GM19372 (cell line): ENCODE measurements around the gene PUM1.

ENCODE experiments used
- ATAC-seq: cut with Tn5 transposase; IDR thresholded peaks from one replicate; pipeline ENCODE4 v1.9.1; 2021; ENCODE audit warnings: mild to moderate bottlenecking, low read depth, moderate library complexity; ENCODE audit not compliant: unreplicated experiment

The PUM1 gene

GRCh38 chr1:30899577-30900389 is 165.7 kb downstream of the PUM1 start:
- no peak for ATAC-seq

- ATAC-seq = no peak
Observed at GRCh38 chr1:30898031-30898815, 167.3 kb downstream of the PUM1 start.

GRCh38 chr1:30896905-30897304 is 168.6 kb downstream of the PUM1 start:
- ATAC-seq = no peak

DNA sequence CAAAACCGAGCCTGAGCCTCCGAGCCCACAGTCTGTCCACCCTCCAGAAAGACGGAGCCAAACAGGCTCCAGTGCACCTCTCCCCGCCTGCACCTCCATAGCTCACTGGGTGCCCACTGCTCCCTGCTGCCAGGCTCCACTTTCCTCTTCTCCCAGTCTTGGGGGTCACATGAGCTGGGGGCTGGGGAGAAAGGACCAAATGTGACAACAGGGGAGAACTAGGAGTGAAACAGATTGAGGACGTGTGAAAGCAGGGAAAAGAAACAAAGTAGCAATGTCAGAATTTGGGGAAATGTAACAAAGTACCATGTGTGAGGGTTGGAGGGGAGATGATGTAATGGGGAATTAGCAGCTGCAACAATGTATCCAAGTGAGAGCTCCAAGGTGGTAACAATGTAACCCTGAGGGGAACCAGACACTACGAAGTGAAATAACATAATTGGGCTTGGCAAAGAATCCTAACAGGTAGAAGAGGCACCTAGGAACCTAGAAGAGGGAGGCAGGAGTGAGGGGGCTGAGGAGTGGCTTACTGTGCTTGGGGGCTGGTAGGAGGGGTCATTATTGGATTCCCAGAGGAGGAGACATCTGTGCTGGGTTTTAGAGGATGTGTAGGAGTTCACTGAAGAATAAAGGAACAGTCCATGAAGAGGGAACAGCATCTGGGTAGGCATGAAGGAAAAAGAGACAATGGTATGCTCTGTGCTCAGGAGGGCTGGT is 169.4 kb downstream of the PUM1 start:
- ATAC-seq = no peak

GRCh38 chr1:30895382-30895943 is 170.1 kb downstream of the PUM1 start:
- ATAC-seq = no peak

- ATAC-seq = no peak
Observed at GRCh38 chr1:30894508-30894973, 171.0 kb downstream of the PUM1 start.

- no peak for ATAC-seq
Observed at GRCh38 chr1:30893776-30894507, 171.6 kb downstream of the PUM1 start.

DNA sequence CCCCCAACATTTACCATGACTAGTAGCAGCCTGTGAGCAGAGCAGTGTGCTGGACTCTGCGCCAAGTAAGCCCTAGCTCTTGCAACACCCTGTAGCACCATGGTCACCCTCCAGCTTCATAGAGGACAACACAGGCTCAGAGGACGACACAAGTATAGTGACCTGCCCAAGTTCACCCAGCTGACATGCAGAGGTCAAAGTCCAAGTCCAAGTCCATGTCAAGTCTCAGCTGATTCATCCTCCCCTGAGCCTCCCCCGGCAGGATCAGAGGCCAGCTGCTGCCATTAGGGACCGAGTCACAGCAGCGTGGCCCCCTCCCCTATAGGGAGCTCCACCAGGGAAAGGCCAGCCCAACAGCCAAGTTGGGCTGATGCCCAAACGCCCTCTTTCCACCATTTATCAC is 172.8 kb downstream of the PUM1 start:
- ATAC-seq = no peak

DNA sequence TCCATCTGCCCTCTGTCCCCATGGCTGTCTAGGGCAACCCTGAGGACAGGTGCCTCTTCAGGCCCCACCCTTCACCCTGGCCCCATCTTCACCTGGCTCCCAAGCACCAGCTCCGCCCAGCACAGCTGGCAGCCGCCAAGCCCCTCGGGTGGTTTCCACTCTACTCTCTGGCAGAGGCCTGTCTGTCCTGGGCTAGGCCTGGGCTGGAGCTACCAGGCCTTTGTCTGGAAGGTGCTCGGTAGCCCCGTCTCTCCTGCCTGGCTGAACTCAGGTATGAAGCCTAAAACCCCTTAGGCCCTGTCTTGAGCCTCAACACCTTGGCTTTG is 174.3 kb downstream of the PUM1 start:
- ATAC-seq = no peak

DNA sequence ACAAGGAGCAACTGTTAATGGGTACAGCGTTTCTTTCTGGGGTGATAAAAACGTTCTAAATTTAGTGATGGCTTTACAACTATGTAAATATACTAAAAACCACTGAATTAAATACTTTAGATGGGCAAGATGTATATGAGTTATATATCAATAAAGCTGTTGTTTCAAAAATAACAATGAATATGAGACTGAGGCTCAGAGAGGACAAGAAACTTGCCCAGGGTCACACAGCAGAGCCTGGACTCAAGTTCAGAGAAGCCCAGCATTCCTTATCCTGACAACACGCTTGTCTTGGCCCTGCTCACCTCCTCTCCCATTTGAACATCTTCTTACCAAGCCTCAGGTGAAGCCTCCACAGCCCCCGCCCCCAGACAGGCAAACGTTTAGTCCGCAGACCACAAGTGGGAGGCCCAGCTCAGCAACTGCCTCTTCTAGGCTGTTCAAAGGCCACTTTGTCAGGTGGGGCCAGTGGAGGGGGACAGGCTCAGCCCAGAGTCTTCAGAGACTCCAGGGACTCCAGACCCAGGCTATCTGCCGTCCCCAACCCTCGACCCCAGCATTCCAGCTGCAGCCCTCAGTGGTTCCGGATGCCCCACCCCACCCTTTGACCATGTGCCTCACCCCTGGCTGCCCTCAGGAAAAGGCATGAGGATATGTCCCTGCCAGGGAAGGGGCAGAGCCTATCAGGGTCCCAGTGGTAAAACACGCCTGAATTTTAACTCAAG is 174.9 kb downstream of the PUM1 start:
- no peak for ATAC-seq

GRCh38 chr1:30889511-30889910 is 176.0 kb downstream of the PUM1 start:
- ATAC-seq = no peak

GRCh38 chr1:30888975-30889374 is 176.5 kb downstream of the PUM1 start:
- no peak for ATAC-seq

DNA sequence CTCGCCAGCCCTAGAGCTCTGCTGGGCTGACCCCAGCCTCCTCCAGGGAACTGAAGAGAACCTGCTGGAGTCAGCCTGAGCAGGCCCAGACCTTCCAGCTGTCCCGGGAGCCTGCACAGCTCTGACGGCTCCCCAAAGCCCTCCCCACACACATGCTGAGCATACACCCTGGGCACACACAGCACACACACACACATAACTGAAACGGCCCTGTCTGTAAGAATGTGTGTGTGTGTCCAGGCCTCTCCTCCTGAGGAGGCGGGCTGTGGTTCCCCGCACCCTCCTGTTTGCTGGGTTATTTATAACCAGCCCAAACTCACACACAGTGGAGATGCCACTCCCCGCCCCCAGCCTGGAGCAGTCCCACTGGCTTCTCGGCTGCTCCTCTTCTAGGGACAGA is 177.1 kb downstream of the PUM1 start:
- ATAC-seq = no peak

- ATAC-seq = no peak
Observed at GRCh38 chr1:30887485-30888315, 177.8 kb downstream of the PUM1 start.

DNA sequence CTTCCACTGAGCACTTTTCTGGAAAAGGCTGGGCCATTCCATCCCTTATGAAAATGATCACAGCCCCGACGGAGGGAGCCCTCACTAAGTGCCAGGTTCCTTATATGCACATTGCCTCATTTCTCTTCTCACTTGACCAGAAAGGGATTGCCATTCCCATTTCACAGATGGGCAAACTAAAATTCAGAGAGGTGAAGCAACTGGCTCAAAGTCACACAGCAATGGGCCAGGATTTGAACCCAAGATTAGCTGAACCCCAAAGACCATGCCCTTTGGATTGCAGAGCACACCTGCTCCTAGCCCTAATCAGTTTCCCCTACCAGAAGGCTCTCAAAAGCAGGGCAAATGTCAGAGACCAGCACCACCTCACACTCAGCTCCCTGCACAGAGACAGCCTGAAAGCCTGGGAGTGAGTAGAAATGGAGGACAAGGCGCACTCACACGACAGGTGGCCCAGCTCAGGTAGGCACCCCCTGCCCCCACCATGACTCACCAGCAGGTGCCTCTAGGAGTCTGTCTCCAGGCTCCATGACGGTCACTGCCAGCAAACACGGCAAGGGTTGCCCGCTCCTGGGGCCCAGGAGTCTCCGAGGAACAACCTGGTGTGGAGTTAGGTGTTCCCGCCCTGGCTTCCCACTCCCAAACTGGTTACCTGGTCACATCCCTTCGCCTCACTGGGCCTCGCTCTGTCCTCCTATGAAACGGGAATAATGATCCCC is 178.6 kb downstream of the PUM1 start:
- ATAC-seq = no peak

GRCh38 chr1:30885570-30886522 is 179.7 kb downstream of the PUM1 start:
- ATAC-seq = no peak

GRCh38 chr1:30884723-30885122 is 180.8 kb downstream of the PUM1 start:
- no peak for ATAC-seq
